ENCODE measurements around the gene LRRC19. TPM values are rescaled to one million over a fixed set of nuclear protein-coding genes. Genes with fewer than 3 reads are reported as not detected.

The LRRC19 gene
- total and polyA plus RNA-seq, 9 donors = 0.05 to 3.8 (median 0.11) TPM; not detected in 1

DNA sequence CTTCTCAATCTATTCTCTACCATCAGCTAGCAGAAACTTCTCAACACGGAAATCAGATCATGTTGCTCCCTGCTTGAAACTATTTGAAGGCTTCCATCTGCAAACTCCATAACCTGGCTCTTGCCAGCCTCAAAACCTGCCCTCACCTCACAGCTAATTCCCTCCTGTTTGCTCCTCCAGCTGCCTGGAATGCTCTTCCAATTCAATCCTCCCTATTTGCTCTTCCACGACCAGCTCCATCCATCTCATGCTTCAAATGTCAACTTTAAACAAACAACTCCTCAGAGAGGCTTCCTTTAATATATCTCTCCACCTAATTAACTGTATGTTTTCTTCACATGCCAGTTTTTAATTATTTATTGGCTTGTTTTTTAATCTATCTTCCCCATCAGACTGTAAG is 59.9 kb downstream of the LRRC19 start:
- DNase-seq = no peak
- Histone ChIP-seq H3K27me3 (ENCODE audit: control insufficient read depth, insufficient read depth, low read length) (no peaks in the 10 kb centered on the region), H3K36me3 (ENCODE audit: control insufficient read depth, insufficient read depth, low read length) (no peaks in the 10 kb centered on the region), H3K9me3 (replicated peaks; ENCODE audit: control insufficient read depth, low read depth, low read length) (no peaks in the 10 kb centered on the region), H3K4me3 (ENCODE audit: low read length) (peak overlapping the region; percentile 99), H3K4me1 (ENCODE audit: control insufficient read depth, insufficient read depth, low read length) (peaks cover 9% of the 10 kb centered on the region), H3K27ac (ENCODE audit: low read length) (no peak overlapping the region)
- WGBS (ENCODE audit: insufficient coverage) = 7% methylated on average over 2 of the region's 2 CpGs

Other genes starting within 250 kb of the LRRC19 start
- 18.5 TPM for gene CAAP1, start 112.9 kb downstream of the LRRC19 start, total RNA-seq
- gene CAAP1, start 112.9 kb downstream of the LRRC19 start, polyA plus RNA-seq (ENCODE audit: insufficient read depth in 1 of 8, insufficient read length in 8 of 8, low replicate concordance in 1 of 8) = 10 to 100 TPM; 16.2 to 18.9 (median 17.5) TPM
- 16.8 TPM for gene PLAA, start 58.4 kb downstream of the LRRC19 start, total RNA-seq
- 10 to 100 TPM; 20.7 to 33.4 (median 29.7) TPM for gene PLAA, start 58.4 kb downstream of the LRRC19 start, polyA plus RNA-seq (ENCODE audit: insufficient read depth in 1 of 8, insufficient read length in 8 of 8, low replicate concordance in 1 of 8)
- 15.1 TPM for gene IFT74, start 49.3 kb downstream of the LRRC19 start, total RNA-seq
- 10 to 100 TPM; 12.6 to 15.0 (median 13.9) TPM for gene IFT74, start 49.3 kb downstream of the LRRC19 start, polyA plus RNA-seq (ENCODE audit: insufficient read depth in 1 of 8, insufficient read length in 8 of 8, low replicate concordance in 1 of 8)
- gene TEK, start 103.6 kb upstream of the LRRC19 start, total RNA-seq = 17.1 TPM
- 10 to 100 TPM; 14.5 to 21.4 (median 19.3) TPM for gene TEK, start 103.6 kb upstream of the LRRC19 start, polyA plus RNA-seq (ENCODE audit: insufficient read depth in 1 of 8, insufficient read length in 8 of 8, low replicate concordance in 1 of 8)

All from muscle of leg (tissue), 11 donors.